Measurements from ENCODE around the gene FOXO1.

DNA sequence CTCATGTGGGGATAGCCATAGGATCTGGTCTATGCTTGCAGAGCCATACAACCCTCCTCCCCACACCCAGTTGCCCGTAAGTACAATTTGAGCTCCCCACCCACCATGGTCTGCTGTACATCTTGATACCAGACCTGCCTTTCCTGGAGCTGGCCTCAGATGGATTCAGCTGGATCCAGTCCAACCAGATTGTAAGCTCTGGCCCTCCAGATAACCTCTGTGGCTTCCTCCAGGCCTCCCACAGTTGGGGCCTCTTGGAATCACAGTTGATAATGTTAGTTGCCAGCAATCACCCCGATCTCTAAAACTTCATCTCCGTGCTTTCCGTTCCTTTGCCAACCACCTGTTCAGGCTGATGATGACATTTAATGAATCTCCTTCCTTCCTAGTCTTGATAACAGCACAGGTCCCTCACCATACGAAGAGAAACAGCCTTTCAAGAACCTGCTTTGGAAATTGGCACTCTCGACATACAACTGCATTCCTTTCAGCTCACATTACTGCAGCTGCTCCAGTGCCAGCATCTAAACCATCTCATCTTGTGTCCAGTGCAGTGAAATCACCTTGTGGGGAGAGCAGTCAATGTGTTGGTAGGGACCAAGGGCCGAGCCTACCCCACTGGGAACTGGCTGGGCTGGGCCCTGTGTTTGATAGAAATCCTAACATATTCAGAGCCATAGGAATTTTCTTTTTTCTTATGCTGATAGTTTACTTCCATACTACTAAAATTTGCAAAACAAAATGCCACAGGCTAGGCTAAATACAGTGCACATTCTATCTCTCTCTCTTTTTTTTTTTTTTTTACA lies 15.1 kb upstream of the FOXO1 start:
- TF ChIP-seq, protein P1, sequence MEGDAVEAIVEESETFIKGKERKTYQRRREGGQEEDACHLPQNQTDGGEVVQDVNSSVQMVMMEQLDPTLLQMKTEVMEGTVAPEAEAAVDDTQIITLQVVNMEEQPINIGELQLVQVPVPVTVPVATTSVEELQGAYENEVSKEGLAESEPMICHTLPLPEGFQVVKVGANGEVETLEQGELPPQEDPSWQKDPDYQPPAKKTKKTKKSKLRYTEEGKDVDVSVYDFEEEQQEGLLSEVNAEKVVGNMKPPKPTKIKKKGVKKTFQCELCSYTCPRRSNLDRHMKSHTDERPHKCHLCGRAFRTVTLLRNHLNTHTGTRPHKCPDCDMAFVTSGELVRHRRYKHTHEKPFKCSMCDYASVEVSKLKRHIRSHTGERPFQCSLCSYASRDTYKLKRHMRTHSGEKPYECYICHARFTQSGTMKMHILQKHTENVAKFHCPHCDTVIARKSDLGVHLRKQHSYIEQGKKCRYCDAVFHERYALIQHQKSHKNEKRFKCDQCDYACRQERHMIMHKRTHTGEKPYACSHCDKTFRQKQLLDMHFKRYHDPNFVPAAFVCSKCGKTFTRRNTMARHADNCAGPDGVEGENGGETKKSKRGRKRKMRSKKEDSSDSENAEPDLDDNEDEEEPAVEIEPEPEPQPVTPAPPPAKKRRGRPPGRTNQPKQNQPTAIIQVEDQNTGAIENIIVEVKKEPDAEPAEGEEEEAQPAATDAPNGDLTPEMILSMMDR (IDR thresholded peaks at IDR 0.05; ENCODE audit: low read depth, low read length) = no peak
- TF ChIP-seq MAX (IDR thresholded peaks at IDR 0.05; ENCODE audit: low read depth, low read length) = no peak
